OCI-LY7 (cell line): ENCODE measurements around the gene BCAS4.

ENCODE experiments used
- CTCF ChIP-seq: fragments of 200-600 bp; sonication (generic); conservative IDR thresholded peaks from 2 replicates; pipeline ENCODE4 v1.5.1; 2014; ENCODE audit warnings: mild to moderate bottlenecking, antibody characterized with exemption, low read length, moderate library complexity, mixed read lengths
- EZH2phosphoT487 ChIP-seq: fragments of 200-600 bp; sonication (generic); IDR thresholded peaks from 2 replicates; pipeline ENCODE4 v1.6.1; 2018; ENCODE audit warnings: low read depth, borderline replicate concordance, mild to moderate bottlenecking, mixed run types, antibody characterized with exemption, low read length, moderate library complexity, mixed read lengths

- TF ChIP-seq CTCF (peak; percentile 21; the same call in 1 of the 2 replicates), EZH2phosphoT487 (no peak)
Observed at GRCh38 chr20:50794846-50795634, at the start of gene BCAS4.
